22Rv1 (cell line): ENCODE measurements around the gene ZBTB42.

Experiments used
- CTCF ChIP-seq: fragments of 450-650 bp; IDR thresholded peaks from 2 replicates; pipeline ENCODE4 v1.5.1; 2017; ENCODE audit warnings: mild to moderate bottlenecking
- ZFX ChIP-seq: fragments of 450-650 bp; IDR thresholded peaks from 2 replicates; pipeline ENCODE4 v1.6.1; 2017; ENCODE audit warnings: antibody characterized with exemption, borderline replicate concordance

GRCh38 chr14:104752735-104753527, 48.0 kb upstream of the ZBTB42 start, which contains the start of gene SIVA1:
- TF ChIP-seq CTCF: no peak
- TF ChIP-seq ZFX: no peak
